NCI-H146 treated with DMSO at 0.1 percent for 48 hours (cell line): ENCODE measurements around the gene NDUFAF7.
"Not testable (repeated sequence)": the region's sequence is repeated elsewhere in the genome, so short reads cannot be mapped to it uniquely, and the experiment has no call there.

ENCODE experiments used
- DNase-seq: peaks from one replicate; lab custom pipeline; 2025; ENCODE audit not compliant: unreplicated experiment; lab: John Stamatoyannopoulos, UW

The NDUFAF7 gene

GRCh38 chr2:37215250-37215649, 16.2 kb upstream of the NDUFAF7 start:
- DNase-seq: no peak

GRCh38 chr2:37219046-37219445, 12.4 kb upstream of the NDUFAF7 start:
- DNase-seq: no peak

GRCh38 chr2:37223131-37223530, 8.3 kb upstream of the NDUFAF7 start:
- DNase-seq: no peak

- DNase-seq: no peak
Measured at GRCh38 chr2:37224063-37224462, 7.4 kb upstream of the NDUFAF7 start.

- not testable (repeated sequence) for DNase-seq
Measured at GRCh38 chr2:37225129-37225528, 6.3 kb upstream of the NDUFAF7 start.

- DNase-seq: no peak
Measured at GRCh38 chr2:37226863-37227262, 4.6 kb upstream of the NDUFAF7 start.

GRCh38 chr2:37228788-37229187, 2.7 kb upstream of the NDUFAF7 start:
- no peak for DNase-seq

GRCh38 chr2:37230581-37230980, 877 bp upstream of the NDUFAF7 start:
- no peak for DNase-seq

- DNase-seq: no peak
Measured at GRCh38 chr2:37232131-37232933, 874 bp downstream of the NDUFAF7 start.

GRCh38 chr2:37243435-37243834, 12.0 kb downstream of the NDUFAF7 start:
- no peak for DNase-seq

- no peak for DNase-seq
Measured at GRCh38 chr2:37244017-37244416, 12.6 kb downstream of the NDUFAF7 start.

GRCh38 chr2:37244755-37245154, 13.3 kb downstream of the NDUFAF7 start:
- no peak for DNase-seq

- no peak for DNase-seq
Measured at GRCh38 chr2:37246205-37246604, 14.7 kb downstream of the NDUFAF7 start.

GRCh38 chr2:37250869-37251740, 19.6 kb downstream of the NDUFAF7 start:
- no peak for DNase-seq

- DNase-seq: no peak
Measured at GRCh38 chr2:37262522-37262921, 31.1 kb downstream of the NDUFAF7 start.

- no peak for DNase-seq
Measured at GRCh38 chr2:37263839-37264238, 32.4 kb downstream of the NDUFAF7 start.

GRCh38 chr2:37267685-37268084, 36.2 kb downstream of the NDUFAF7 start:
- DNase-seq: no peak

- DNase-seq: no peak
Measured at GRCh38 chr2:37268111-37268510, 36.7 kb downstream of the NDUFAF7 start.

GRCh38 chr2:37271376-37272067, 40.1 kb downstream of the NDUFAF7 start:
- DNase-seq: no peak

GRCh38 chr2:37274359-37274965, 43.0 kb downstream of the NDUFAF7 start:
- DNase-seq: no peak

- DNase-seq: no peak
Measured at GRCh38 chr2:37276291-37276690, 44.8 kb downstream of the NDUFAF7 start.
